Keratinocyte (primary cell): ENCODE measurements around the gene MTMR3. TPM values are rescaled to one million over a fixed set of nuclear protein-coding genes. Genes with fewer than 3 reads are reported as not detected.
"Not testable (repeated sequence)": the region's sequence is repeated elsewhere in the genome, so short reads cannot be mapped to it uniquely, and the experiment has no call there.

Source experiments
- DNase-seq: peaks from one replicate; pipeline ENCODE4 v3.0.0-alpha.2; 2011; ENCODE audit warnings: low read depth, missing footprints, low spot score
- FAIRE-seq: peaks from 2 replicates; lab custom pipeline; 2011; peaks lifted over from hg19 to GRCh38; lab: Jason Lieb, UNC
- H2AFZ ChIP-seq: 2 replicates; pipeline ENCODE4 v1.6.0; 2012; ENCODE audit warnings: low read length, control low read depth, inconsistent platforms; ENCODE audit not compliant: control insufficient read depth
- H3K27ac ChIP-seq: 2 replicates; pipeline ENCODE4 v1.5.1; 2011; ENCODE audit warnings: low read length; ENCODE audit not compliant: control insufficient read depth, insufficient read depth
- H3K27me3 ChIP-seq: 3 replicates; pipeline ENCODE4 v1.6.0; 2011; ENCODE audit warnings: low read length; ENCODE audit not compliant: control insufficient read depth, insufficient read depth; ENCODE audit errors: extremely low read depth
- H3K36me3 ChIP-seq, 2 experiments: 2 replicates in 1 of 2; 3 replicates in 1 of 2; pipeline ENCODE4 v1.5.1; 2011; ENCODE audit warnings: low read length in 2 of 2, mild to moderate bottlenecking in 1 of 2; ENCODE audit not compliant: control insufficient read depth in 2 of 2, insufficient read depth in 2 of 2; ENCODE audit errors: extremely low read depth in 1 of 2
- H3K4me1 ChIP-seq: 3 replicates; pipeline ENCODE4 v1.5.1; 2011; ENCODE audit warnings: low read length; ENCODE audit not compliant: control insufficient read depth, insufficient read depth; ENCODE audit errors: extremely low read depth
- H3K4me2 ChIP-seq: 3 replicates; pipeline ENCODE4 v1.6.0; 2011; ENCODE audit warnings: low read depth, low read length; ENCODE audit not compliant: control insufficient read depth, insufficient read depth; ENCODE audit errors: extremely low read depth
- H3K4me3 ChIP-seq, 3 experiments: fragments of 200-600 bp in 1 of 3; sonication (generic) in 1 of 3; 2 replicates in 2 of 3; 3 replicates in 1 of 3; pipeline ENCODE4 v1.5.1; 2011 to 2016; ENCODE audit warnings: low read length in 3 of 3, mild to moderate bottlenecking in 3 of 3, control low read depth in 2 of 3, inconsistent platforms in 1 of 3, low read depth in 1 of 3, mixed read lengths in 1 of 3, mixed run types in 1 of 3, moderate library complexity in 1 of 3; ENCODE audit not compliant: control insufficient read depth in 2 of 3, insufficient read depth in 2 of 3; ENCODE audit errors: extremely low read depth in 1 of 3
- H3K79me2 ChIP-seq: 2 replicates; pipeline ENCODE4 v1.6.0; 2012; ENCODE audit warnings: low read length; ENCODE audit not compliant: control insufficient read depth, insufficient read depth
- H3K9ac ChIP-seq: 3 replicates; pipeline ENCODE4 v1.6.0; 2011; ENCODE audit warnings: low read length; ENCODE audit not compliant: control insufficient read depth, insufficient read depth; ENCODE audit errors: extremely low read depth
- H3K9me1 ChIP-seq: 3 replicates; pipeline ENCODE4 v1.6.0; 2011; ENCODE audit warnings: low read length; ENCODE audit not compliant: control insufficient read depth, insufficient read depth; ENCODE audit errors: extremely low read depth
- H3K9me3 ChIP-seq: 2 replicates; pipeline ENCODE4 v1.5.1; 2012; ENCODE audit warnings: low read depth, low read length; ENCODE audit not compliant: control insufficient read depth
- H4K20me1 ChIP-seq: 3 replicates; pipeline ENCODE4 v1.6.0; 2011; ENCODE audit warnings: low read length; ENCODE audit not compliant: control insufficient read depth, insufficient read depth; ENCODE audit errors: extremely low read depth
- CTCF ChIP-seq, 3 experiments: IDR thresholded peaks in 1 of 3; conservative IDR thresholded peaks in 1 of 3; optimal IDR thresholded peaks in 1 of 3; 2 replicates in 2 of 3; 3 replicates in 1 of 3; pipeline versions ENCODE3 to v1.5.1; 2011; ENCODE audit warnings: low read length in 3 of 3, mild to moderate bottlenecking in 3 of 3, moderate library complexity in 2 of 3, control low read depth in 1 of 3, inconsistent platforms in 1 of 3; ENCODE audit not compliant: insufficient read depth in 2 of 3; ENCODE audit errors: extremely low read depth in 1 of 3
- EZH2 ChIP-seq: IDR thresholded peaks from one replicate; pipeline ENCODE4 v1.6.1; 2012; ENCODE audit warnings: inconsistent platforms, mild to moderate bottlenecking, low read length, moderate library complexity
- dilution Hi-C: fragments of 300-500 bp; cut with MboI; formaldehyde crosslinking; loops from one replicate; pipeline ENCODE4 v1.7.0; 2020; ENCODE audit warnings: low sequenced_read_pairs; ENCODE audit not compliant: extremely low pct_ligation_motif_present
- polyA plus RNA-seq, 5 experiments: library from polyadenylated mRNA; depleted of rRNA in 3 of 5; stranded (reverse) in 3 of 5; stranded (forward) in 1 of 5; unstranded in 1 of 5; fragments of >200 nt; gene quantifications; 1 replicate in 1 of 5; 2 replicates in 3 of 5; 3 replicates in 1 of 5; pipeline versions ENCODE4 v1.2.1 to v1.2.3, GENCODE V29; 2011 to 2012; ENCODE audit warnings: missing spikeins in 2 of 5, low read depth in 1 of 5, low replicate concordance in 1 of 5

Gene MTMR3
- polyA plus RNA-seq, 1 donor (not counting 4 experiments of a cell fraction or from before 2014, with no cell fraction given), result 16.5 TPM

GRCh38 chr22:30056015-30056414 is 173.0 kb downstream of the MTMR3 start:
- H2AFZ ChIP-seq, result no peak overlapping the region
- no peaks in the 10 kb centered on the region for H3K9me3 ChIP-seq
- H4K20me1 ChIP-seq, result no peaks in the 10 kb centered on the region
- dilution Hi-C loops, result no loop called here
- H3K27ac ChIP-seq, result no peak overlapping the region
- no peak for TF ChIP-seq EZH2
- TF ChIP-seq CTCF (optimal IDR thresholded peaks at IDR 0.05 in 1 of 3, IDR thresholded peaks at IDR 0.05 in 1 of 3, conservative IDR thresholded peaks at IDR 0.05 in 1 of 3; ENCODE audit: extremely low read depth in 1 of 3, insufficient read depth in 2 of 3, low read length in 3 of 3), result no peak
- H3K4me2 ChIP-seq, result no peak overlapping the region
- H3K4me3 ChIP-seq, result no peak overlapping the region
- H3K4me1 ChIP-seq, result peaks cover 6% of the 10 kb centered on the region
- H3K36me3 ChIP-seq, result no peaks in the 10 kb centered on the region
- H3K9ac ChIP-seq, result no peak overlapping the region
- no peaks in the 10 kb centered on the region for H3K9me1 ChIP-seq
- H3K79me2 ChIP-seq, result no peaks in the 10 kb centered on the region
- no peaks in the 10 kb centered on the region for H3K27me3 ChIP-seq
- DNase-seq, result no peak
- no peak for FAIRE-seq

DNA sequence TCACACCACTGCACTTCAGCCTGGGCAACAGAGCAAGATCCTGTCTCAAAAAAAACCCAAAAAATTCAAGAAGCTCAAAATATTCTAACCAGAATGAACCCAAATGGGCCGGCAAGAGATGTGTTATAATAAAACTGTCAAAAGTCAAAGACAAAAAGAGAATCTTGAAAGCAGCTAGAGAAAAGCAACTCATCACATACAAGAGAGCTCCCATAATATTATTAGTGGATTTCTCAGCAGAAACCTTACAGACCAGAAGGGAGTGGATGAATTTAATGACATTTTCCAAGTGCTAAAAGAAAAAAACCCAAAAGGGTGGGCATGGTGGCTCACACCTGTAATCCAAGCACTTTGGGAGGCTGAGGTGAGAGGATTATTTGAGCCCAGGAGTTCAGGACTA is 174.4 kb downstream of the MTMR3 start:
- no peak overlapping the region for H3K27ac ChIP-seq
- peaks cover 6% of the 10 kb centered on the region for H3K4me1 ChIP-seq
- no peaks in the 10 kb centered on the region for H3K79me2 ChIP-seq
- H3K4me3 ChIP-seq, result no peak overlapping the region
- no peak for TF ChIP-seq CTCF (optimal IDR thresholded peaks at IDR 0.05 in 1 of 3, IDR thresholded peaks at IDR 0.05 in 1 of 3, conservative IDR thresholded peaks at IDR 0.05 in 1 of 3; ENCODE audit: extremely low read depth in 1 of 3, insufficient read depth in 2 of 3, low read length in 3 of 3)
- no peak for TF ChIP-seq EZH2
- no peaks in the 10 kb centered on the region for H3K27me3 ChIP-seq
- H3K36me3 ChIP-seq, result no peaks in the 10 kb centered on the region
- dilution Hi-C loops, result no loop called here
- H4K20me1 ChIP-seq, result no peaks in the 10 kb centered on the region
- FAIRE-seq (no peak), DNase-seq (no peak)
- no peak overlapping the region for H3K4me2 ChIP-seq
- H3K9me3 ChIP-seq, result no peaks in the 10 kb centered on the region
- no peaks in the 10 kb centered on the region for H3K9me1 ChIP-seq
- H2AFZ ChIP-seq, result no peak overlapping the region
- no peak overlapping the region for H3K9ac ChIP-seq

DNA sequence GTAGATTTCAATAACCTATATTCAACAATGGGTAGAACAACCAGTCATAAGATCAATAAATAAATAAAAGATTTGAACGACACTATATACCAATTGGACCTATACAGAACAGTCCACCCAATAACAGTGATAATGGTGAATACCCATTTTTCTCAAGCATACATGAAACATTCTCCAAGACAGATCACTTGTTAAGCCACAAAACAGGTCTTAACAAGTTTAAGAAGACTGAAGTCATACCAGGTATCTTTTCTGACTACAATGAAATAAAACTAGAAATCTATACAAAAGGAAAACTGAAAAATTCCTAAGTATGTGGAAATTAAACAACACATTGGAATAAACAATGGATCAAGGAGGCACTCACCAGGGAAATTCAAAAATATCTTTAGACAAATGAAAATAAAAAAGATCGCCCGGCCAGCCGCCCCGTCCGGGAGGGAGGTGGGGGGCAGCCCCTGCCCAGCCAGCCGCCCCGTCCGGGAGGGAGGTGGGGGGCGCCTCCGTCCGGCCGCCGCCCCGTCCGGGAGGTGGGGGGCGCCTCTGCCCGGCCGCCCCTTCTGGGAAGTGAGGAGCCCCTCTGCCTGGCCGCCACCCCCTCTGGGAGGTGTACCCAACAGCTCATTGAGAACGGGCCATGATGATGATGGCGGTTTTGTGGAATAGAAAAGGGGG is 176.5 kb downstream of the MTMR3 start:
- dilution Hi-C loops, DNase-seq: not testable (repeated sequence)

DNA sequence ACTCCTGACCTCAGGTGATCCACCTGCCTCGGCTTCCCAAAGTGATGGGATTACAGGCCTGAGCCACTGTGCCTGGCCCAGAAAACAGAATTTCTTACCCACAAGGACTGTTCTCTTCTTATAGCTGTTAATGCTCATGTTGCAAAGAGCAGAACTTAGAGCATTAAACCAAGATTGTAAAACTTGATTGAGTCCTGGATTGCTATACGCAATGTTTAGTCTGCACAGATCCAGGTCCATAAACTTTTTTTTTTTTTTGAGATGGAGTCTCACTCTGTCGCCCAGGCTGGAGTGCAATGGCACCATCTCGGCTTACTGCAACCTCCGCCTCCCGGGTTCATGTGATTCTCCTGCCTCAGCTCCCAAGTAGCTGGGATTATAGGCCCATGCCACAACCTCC is 178.1 kb downstream of the MTMR3 start:
- H3K9me3 ChIP-seq, dilution Hi-C loops, H3K4me1 ChIP-seq, FAIRE-seq, H3K4me2 ChIP-seq, H2AFZ ChIP-seq, H3K9ac ChIP-seq, H3K27me3 ChIP-seq, DNase-seq, H3K4me3 ChIP-seq, H3K36me3 ChIP-seq, H3K9me1 ChIP-seq, H3K79me2 ChIP-seq, H3K27ac ChIP-seq, H4K20me1 ChIP-seq: not testable (repeated sequence)

More for the DNA sequence above, 176.5 kb downstream of the MTMR3 start:
- not testable (repeated sequence) for H3K4me1 ChIP-seq, H4K20me1 ChIP-seq, H2AFZ ChIP-seq, H3K36me3 ChIP-seq, H3K79me2 ChIP-seq, H3K9me3 ChIP-seq, H3K27me3 ChIP-seq, H3K4me3 ChIP-seq, FAIRE-seq, H3K9me1 ChIP-seq, H3K4me2 ChIP-seq, H3K27ac ChIP-seq, H3K9ac ChIP-seq
